Pancreas (tissue), 10 donors: ENCODE results near the gene FHOD3. TPM values are rescaled to one million over a fixed set of nuclear protein-coding genes. Genes with fewer than 3 reads are reported as not detected.

ENCODE experiments used
- ATAC-seq, 4 donors: fragments of 200-7000 bp; cut with Tn5 transposase; one replicate each; pipeline versions ENCODE4 v1.8.0 to v1.9.1; 2020; ENCODE audit warnings: mild to moderate bottlenecking in 4 of 4, moderate library complexity in 4 of 4
- DNase-seq, 6 donors: peaks; one replicate each; pipeline ENCODE4 v3.0.0-alpha.2; 2020
- FAIRE-seq: peaks from 2 replicates; lab custom pipeline; 2012; peaks lifted over from hg19 to GRCh38; lab: Jason Lieb, UNC
- H3K27ac ChIP-seq, 4 donors: fragments of 200-600 bp; sonication (generic); 1 replicate in 3 of 4; 2 replicates in 1 of 4; pipeline versions ENCODE4 v1.5.0 to v1.8.0; 2020
- H3K27me3 ChIP-seq, 4 donors: fragments of 200-600 bp; one replicate each; pipeline ENCODE4 v1.8.0; 2021
- H3K36me3 ChIP-seq, 3 donors: fragments of 200-600 bp; sonication (generic) in 1 of 3; one replicate each; pipeline versions ENCODE4 v1.5.0 to v1.8.0; 2020 to 2021
- H3K4me1 ChIP-seq, 3 donors: fragments of 200-600 bp; one replicate each; pipeline ENCODE4 v1.8.0; 2021
- H3K4me3 ChIP-seq, 4 donors: fragments of 200-600 bp; sonication (generic) in 2 of 4; one replicate each; pipeline versions ENCODE4 v1.5.0 to v1.8.0; 2020 to 2021
- H3K9me3 ChIP-seq, 4 donors: fragments of 200-600 bp; one replicate each; pipeline ENCODE4 v1.8.0; 2021
- WGBS, 2 donors: extraction: QIAGEN DNeasy Blood & Tissue Kit; methylation state at CpG; one replicate each; pipeline ENCODE4 v1.1.7; 2013; 5-methylcytosine and 5-hydroxymethylcytosine counted together
- intact Hi-C, 3 donors: fragments of 100-400 bp; cut with DNase I; formaldehyde crosslinking; loops; one replicate each; pipeline versions ENCODE4 v1.11.1 to v1.14.2; 2022
- polyA plus RNA-seq, 2 donors: library from polyadenylated mRNA; stranded (reverse); fragments of 200-250 nt; gene quantifications; one replicate each; pipeline ENCODE4 v1.2.3, GENCODE V29; 2013
- total RNA-seq, 6 donors: library from RNA; stranded (reverse); fragmentation: NEBNext Ultra II Directional in 4 of 6; extraction: Animal tissue kit (Norgen Biotek cat#: 25700) in 4 of 6; gene quantifications; one replicate each; pipeline versions ENCODE4 v1.2.1 to v1.2.4, GENCODE V29; 2021 to 2023
- TF ChIP-seq, protein P1 (sequence below), 4 donors: fragments of 200-600 bp; sonication (generic) in 3 of 4; IDR thresholded peaks; one replicate each; pipeline versions ENCODE4 v1.5.0 to v1.8.0; 2021; ENCODE audit warnings: antibody characterized with exemption in 4 of 4
- donor health status: healthy with polysubstance abuse.
- donor health status: DM: no; HTN: no; CAD: no; lungs with moderate emphysema.
- donor health status: DM: no; HTN: no; CAD: no.
- donor health status: control.
- donor health status: control.
- donor health status: Bipolar disorder and iron deficiency.
- donor health status: DM: yes; HTN: yes; CAD: no.
- donor health status: DM: no; HTN: no; CAD: no.
- donor health status: DM: no; HTN: no; CAD: no.
- donor health status: DM: yes; HTN: yes; CAD: no.

Gene FHOD3
- total and polyA plus RNA-seq, 8 donors = 0.25 to 4.3 (median 1.2) TPM

DNA sequence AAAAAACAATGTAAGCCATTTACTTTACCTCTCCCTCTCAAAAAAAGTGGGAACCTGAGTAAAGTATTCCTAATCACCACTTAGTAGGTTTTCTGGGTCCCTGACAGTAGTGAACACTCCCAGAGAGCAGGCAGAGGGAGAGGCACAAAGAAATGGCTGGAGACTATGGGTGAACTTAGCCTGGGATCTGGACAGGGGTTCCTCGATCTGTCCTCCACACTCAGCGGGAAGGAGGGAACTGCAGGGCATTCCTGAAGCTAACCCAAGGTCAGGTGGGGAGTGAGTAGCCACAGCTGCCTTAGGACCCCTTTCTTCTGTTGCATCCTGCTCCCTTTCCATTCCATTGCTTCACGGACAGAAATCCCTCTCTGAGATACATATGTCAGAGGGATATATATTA lies 375.9 kb downstream of the FHOD3 start:
- H3K36me3 ChIP-seq = no peaks in the 10 kb centered on the region
- no peak overlapping the region for H3K4me3 ChIP-seq
- DNase-seq = no peak
- no peak for ATAC-seq
- no peaks in the 10 kb centered on the region for H3K27me3 ChIP-seq
- H3K27ac ChIP-seq = no peak overlapping the region
- H3K4me1 ChIP-seq = no peaks in the 10 kb centered on the region
- no peaks in the 10 kb centered on the region for H3K9me3 ChIP-seq
- no peak for FAIRE-seq
- 74 to 83% methylated on average over 3 of the region's 3 CpGs for WGBS, 2 donors
- TF ChIP-seq, protein P1, sequence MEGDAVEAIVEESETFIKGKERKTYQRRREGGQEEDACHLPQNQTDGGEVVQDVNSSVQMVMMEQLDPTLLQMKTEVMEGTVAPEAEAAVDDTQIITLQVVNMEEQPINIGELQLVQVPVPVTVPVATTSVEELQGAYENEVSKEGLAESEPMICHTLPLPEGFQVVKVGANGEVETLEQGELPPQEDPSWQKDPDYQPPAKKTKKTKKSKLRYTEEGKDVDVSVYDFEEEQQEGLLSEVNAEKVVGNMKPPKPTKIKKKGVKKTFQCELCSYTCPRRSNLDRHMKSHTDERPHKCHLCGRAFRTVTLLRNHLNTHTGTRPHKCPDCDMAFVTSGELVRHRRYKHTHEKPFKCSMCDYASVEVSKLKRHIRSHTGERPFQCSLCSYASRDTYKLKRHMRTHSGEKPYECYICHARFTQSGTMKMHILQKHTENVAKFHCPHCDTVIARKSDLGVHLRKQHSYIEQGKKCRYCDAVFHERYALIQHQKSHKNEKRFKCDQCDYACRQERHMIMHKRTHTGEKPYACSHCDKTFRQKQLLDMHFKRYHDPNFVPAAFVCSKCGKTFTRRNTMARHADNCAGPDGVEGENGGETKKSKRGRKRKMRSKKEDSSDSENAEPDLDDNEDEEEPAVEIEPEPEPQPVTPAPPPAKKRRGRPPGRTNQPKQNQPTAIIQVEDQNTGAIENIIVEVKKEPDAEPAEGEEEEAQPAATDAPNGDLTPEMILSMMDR (IDR thresholded peaks at IDR 0.05) = no peak
- intact Hi-C loops = no loop called here

DNA sequence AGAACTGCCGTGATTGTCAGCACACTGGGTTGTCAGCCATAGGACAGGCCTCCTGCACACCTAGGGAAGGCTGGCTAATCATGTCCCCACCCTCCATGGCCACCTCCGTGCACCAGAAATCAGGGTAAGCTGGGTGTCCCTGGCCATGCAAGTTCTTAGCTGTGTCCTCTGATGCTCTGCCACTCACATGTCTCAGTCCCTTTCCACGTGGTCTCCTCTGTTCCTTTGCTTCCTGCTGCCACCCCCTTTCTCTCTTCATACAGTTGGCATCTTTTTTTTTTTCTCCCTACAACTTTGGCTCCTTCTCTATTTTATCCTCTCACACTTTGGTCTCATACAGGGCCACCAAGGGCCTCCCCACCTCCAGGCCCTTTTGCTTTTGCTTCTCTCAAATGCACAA lies 377.6 kb downstream of the FHOD3 start:
- no peak overlapping the region for H3K27ac ChIP-seq
- H3K4me1 ChIP-seq = no peaks in the 10 kb centered on the region
- ATAC-seq (no peak), FAIRE-seq (no peak), DNase-seq (no peak)
- no peaks in the 10 kb centered on the region for H3K36me3 ChIP-seq
- no peak overlapping the region for H3K4me3 ChIP-seq
- H3K9me3 ChIP-seq = no peaks in the 10 kb centered on the region
- H3K27me3 ChIP-seq = no peaks in the 10 kb centered on the region
- WGBS, 2 donors = 82 to 84% methylated on average over 3 of the region's 3 CpGs
- intact Hi-C loops = no loop called here
- TF ChIP-seq, protein P1 (IDR thresholded peaks at IDR 0.05) = no peak

DNA sequence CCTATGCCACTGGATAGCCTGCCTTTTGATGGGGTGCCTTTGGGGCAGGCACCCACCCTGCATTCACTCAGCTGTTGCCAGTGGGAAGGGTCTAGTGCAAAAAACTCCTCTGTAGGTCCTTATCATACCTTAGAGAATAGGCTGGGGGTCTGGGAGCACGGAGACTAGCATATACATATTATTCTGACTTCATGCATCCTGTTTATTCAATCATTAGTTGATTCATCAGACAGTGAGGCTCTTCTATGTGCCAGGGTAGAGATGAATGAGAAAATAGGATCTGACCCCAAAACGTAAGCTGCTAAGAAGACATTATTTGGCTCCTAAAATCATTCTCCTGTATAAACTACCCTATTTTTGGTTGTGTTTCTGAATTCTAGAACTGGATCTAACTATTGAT lies 378.0 kb downstream of the FHOD3 start:
- Histone ChIP-seq H3K27ac (no peak overlapping the region), H3K27me3 (no peaks in the 10 kb centered on the region), H3K4me1 (no peaks in the 10 kb centered on the region), H3K9me3 (no peaks in the 10 kb centered on the region), H3K4me3 (no peak overlapping the region), H3K36me3 (no peaks in the 10 kb centered on the region)
- no peak for ATAC-seq
- TF ChIP-seq, protein P1 (IDR thresholded peaks at IDR 0.05) = no peak
- DNase-seq = no peak
- WGBS, 2 donors = 76 to 77% methylated on average over 2 of the region's 2 CpGs
- FAIRE-seq = no peak
- intact Hi-C loops = no loop called here

DNA sequence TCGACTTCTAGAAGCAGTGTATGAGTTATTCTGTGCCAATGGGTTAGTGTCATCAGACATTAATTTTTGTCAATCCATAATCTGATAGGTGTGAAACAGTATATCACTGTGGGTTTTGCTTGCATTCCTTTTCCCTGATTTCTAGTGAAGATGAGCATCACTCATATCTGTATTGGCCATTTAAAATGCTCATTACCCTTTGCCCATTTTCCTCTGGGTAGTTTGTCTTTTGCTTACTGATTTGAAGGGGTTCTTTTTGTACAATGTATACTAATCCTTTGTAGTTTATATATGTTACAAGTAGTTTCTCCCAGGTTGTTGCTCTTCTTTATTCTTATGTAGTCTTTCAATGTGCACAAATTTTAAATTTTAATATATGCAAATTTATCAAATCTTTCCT lies 379.1 kb downstream of the FHOD3 start:
- Histone ChIP-seq H3K4me1 (no peaks in the 10 kb centered on the region), H3K36me3 (no peaks in the 10 kb centered on the region), H3K4me3 (no peak overlapping the region), H3K9me3 (no peaks in the 10 kb centered on the region), H3K27ac (no peak overlapping the region), H3K27me3 (no peaks in the 10 kb centered on the region)
- ATAC-seq (no peak), DNase-seq (no peak), FAIRE-seq (no peak)
- 0% methylated on average over 1 of the region's 1 CpG for WGBS, 2 donors
- intact Hi-C loops = no loop called here
- TF ChIP-seq, protein P1 (IDR thresholded peaks at IDR 0.05) = no peak

DNA sequence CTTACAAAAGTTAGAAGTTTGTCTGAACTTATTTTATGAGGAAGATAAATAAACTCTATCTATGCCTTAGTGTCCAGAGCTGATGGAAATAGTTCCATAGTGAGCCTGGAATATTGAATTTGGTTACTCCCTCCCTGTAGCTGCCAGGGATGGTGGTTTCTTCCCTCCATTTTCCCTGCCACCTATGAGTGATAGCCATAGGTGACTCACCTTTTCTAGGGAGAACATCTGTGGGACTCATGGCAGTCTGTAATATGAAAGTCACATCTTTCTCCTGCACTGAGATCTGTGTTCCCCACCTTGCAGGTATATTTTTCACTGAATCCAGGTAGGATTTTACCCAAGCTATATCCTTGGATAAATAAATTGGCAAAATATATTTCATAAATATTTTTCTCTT lies 382.5 kb downstream of the FHOD3 start:
- no peaks in the 10 kb centered on the region for H3K4me1 ChIP-seq
- H3K36me3 ChIP-seq = no peaks in the 10 kb centered on the region
- TF ChIP-seq, protein P1 (IDR thresholded peaks at IDR 0.05) = no peak
- ATAC-seq (no peak), FAIRE-seq (no peak), DNase-seq (no peak)
- H3K27ac ChIP-seq = no peak overlapping the region
- intact Hi-C loops = loop anchor here in 1 of 3 donors (10.0 kb wide), 1 partner anchor 85 kb away; no protein-coding TSS in a partner anchor
- H3K4me3 ChIP-seq = no peak overlapping the region
- no peaks in the 10 kb centered on the region for H3K27me3 ChIP-seq
- no peaks in the 10 kb centered on the region for H3K9me3 ChIP-seq
